ENCODE measurements around the gene NUP214.

DNA sequence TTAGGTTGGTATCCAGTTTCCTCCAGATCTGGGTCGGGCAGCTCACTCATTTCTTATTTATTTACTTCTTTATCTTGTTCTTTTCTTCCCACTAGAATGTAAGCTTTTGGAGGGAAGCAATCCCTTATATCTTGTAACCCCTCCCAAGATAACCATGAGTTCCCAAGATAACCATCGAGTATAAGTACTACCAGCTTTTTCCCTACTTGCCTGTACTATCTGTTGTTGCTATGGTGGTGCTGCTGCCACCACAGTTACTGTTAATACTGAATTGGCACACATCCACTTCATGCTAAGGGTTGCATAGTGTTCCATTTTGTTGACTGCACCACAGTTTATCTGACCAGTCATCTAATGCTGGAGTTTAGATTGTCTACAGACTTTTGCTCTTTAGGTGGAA is 19.9 kb downstream of the NUP214 start:
- TF ChIP-seq POLR2A (IDR thresholded peaks at IDR 0.05; ENCODE audit: borderline replicate concordance, extremely low read depth, insufficient read depth, insufficient read length), result no peak
- TF ChIP-seq POLR2AphosphoS5 (IDR thresholded peaks at IDR 0.05; ENCODE audit: low read depth, low read length), result no peak
- TF ChIP-seq SP1 (IDR thresholded peaks at IDR 0.05; ENCODE audit: low read depth), result no peak
- no peak for TF ChIP-seq CBX3 (IDR thresholded peaks at IDR 0.05; ENCODE audit: low read depth)
- no peak for TF ChIP-seq JUND (IDR thresholded peaks at IDR 0.05)
